Astrocyte of the spinal cord (primary cell): ENCODE results near the gene TEF.
A peak's percentile ranks its signal among the peaks of the same experiment; 100 is the strongest.

Experiments used
- DNase-seq: peaks from one replicate; pipeline ENCODE4 v3.0.0; 2011; ENCODE audit warnings: low read depth, low spot score
- H3K4me3 ChIP-seq: 2 replicates; pipeline ENCODE4 v1.5.1; 2011; ENCODE audit warnings: low read depth, mild to moderate bottlenecking, low read length, moderate library complexity
- in situ Hi-C: cut with HindIII; loops from 2 replicates; pipeline ENCODE4 v1.10.0; 2017; ENCODE audit warnings: low sequenced_read_pairs
- TF ChIP-seq, protein P1 (sequence below): IDR thresholded peaks from 2 replicates; pipeline ENCODE4 v1.5.1; 2012; ENCODE audit warnings: low read depth, mild to moderate bottlenecking, low read length, inconsistent platforms

TEF gene

GRCh38 chr22:41411021-41411851, 29.5 kb downstream of the TEF start:
- DNase-seq: no peak
- H3K4me3 ChIP-seq: no peak overlapping the region
- in situ Hi-C loops: no loop called here
- TF ChIP-seq, protein P1, sequence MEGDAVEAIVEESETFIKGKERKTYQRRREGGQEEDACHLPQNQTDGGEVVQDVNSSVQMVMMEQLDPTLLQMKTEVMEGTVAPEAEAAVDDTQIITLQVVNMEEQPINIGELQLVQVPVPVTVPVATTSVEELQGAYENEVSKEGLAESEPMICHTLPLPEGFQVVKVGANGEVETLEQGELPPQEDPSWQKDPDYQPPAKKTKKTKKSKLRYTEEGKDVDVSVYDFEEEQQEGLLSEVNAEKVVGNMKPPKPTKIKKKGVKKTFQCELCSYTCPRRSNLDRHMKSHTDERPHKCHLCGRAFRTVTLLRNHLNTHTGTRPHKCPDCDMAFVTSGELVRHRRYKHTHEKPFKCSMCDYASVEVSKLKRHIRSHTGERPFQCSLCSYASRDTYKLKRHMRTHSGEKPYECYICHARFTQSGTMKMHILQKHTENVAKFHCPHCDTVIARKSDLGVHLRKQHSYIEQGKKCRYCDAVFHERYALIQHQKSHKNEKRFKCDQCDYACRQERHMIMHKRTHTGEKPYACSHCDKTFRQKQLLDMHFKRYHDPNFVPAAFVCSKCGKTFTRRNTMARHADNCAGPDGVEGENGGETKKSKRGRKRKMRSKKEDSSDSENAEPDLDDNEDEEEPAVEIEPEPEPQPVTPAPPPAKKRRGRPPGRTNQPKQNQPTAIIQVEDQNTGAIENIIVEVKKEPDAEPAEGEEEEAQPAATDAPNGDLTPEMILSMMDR: no peak

DNA sequence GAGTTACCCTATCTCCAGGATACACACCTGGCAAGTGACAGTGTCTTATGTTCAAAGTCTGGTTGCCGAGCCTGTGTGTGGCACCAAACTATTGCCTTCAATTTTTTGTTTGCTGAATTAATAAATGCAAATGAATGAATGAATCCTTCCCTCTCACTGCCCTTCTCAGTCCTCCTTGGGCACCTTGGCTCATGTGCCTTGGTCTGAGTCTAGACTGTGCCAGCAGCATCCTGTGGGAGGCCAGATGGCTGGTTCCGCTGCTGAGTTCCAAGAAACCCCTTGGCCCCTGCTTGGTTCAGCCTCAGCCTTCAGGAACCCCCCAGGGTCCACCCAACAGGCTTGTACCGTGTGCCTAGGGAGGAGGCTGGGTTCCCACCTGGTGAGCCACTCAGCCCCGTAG, 33.8 kb downstream of the TEF start:
- no peak overlapping the region for H3K4me3 ChIP-seq
- in situ Hi-C loops: no loop called here
- TF ChIP-seq, protein P1: no peak

DNA sequence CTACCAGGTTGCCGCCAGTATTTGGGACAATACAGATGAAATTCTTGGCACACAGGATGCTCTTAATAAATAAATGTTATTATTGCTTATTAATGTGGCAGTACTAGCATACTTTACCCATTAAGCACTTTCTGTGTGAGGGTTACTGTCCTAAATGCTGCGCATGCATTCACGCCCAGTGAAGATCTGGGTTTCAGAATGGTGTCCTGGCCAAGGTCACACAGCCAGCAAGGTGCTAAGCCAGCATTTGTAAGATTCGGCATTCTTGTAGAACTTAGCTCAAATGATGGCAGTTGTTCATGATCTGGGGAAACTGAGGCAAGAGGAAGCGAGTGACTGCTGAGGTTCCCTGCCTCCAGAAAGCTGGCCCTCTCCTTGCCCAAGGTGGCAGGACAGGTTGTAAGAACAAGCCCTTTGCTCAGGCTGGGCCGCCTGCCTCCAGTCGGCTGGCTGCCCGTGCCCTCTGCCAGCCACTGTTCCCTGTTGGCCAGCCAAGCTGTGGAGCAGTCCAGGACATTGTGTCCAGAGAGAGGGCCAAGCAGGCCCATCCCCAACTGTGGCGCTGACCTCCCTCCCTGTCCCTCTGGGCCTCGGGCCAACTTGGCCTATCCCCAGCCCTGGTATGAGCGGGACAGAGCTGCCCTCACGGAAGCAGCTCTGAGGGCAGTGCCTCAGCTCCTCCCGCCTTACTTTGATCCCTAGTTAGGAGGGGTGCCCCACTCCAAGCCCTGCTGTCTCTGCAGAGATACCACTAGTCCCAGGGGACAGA, 36.1 kb downstream of the TEF start:
- in situ Hi-C loops: no loop called here
- H3K4me3 ChIP-seq: no peak overlapping the region
- TF ChIP-seq, protein P1: no peak
- DNase-seq: peak; percentile 15

More for the DNA sequence above, 33.8 kb downstream of the TEF start:
- no peak for DNase-seq

DNA sequence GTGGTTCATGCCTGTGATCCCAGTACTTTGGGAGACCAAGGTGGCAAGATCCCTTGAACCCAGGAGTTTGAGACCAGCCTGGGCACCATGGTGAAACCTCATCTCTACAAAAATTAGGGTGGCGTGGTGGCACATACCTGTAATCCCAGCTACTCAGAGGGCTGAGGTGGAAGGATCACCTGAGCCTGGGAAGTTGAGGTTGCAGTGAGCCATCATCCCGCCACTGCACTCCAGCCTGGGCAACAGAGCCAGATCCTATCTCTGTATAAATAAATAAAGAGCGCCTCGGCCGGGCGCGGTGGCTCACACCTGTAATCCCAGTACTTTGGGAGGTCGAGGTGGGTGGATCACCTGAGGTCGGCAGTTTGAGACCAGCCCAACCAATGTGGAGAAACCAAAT, 37.0 kb downstream of the TEF start:
- TF ChIP-seq, protein P1: no peak
- H3K4me3 ChIP-seq: no peak overlapping the region
- in situ Hi-C loops: no loop called here
- DNase-seq: no peak

DNA sequence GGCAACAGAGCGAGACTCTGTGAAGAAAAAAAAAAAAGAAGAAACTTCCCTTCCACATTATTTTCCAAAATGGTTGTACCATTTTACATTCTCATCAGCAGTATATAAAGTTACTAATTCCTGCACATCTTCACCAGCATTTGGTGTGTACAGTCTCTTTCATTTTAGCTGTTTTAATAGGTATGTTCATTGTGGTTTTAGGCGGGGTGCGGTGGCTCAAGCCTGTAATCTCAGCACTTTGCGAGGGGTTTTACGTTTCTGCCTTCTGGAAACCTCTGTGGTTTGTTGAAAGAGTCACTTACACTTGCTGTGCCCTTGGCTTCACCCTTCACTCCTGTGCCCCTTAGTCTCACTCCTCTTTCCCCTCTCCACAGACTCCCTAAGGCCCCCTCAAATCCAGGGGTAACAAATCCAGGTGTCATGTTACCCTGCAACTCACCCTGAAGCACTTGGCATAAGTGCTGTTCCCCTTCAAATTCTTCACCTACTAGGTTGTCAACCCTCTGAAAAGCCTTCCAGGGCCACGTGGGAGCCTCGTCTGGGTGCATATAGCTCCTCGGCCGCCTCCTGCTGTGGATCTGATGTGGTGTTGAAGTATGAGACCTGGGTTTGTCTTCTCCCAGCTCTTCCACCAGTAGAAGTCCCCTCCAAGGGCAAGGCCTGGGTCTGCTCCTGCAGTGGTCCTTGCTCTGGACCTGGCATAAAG, 44.1 kb downstream of the TEF start:
- no peak overlapping the region for H3K4me3 ChIP-seq
- no peak for DNase-seq
- in situ Hi-C loops: no loop called here
- TF ChIP-seq, protein P1: no peak

DNA sequence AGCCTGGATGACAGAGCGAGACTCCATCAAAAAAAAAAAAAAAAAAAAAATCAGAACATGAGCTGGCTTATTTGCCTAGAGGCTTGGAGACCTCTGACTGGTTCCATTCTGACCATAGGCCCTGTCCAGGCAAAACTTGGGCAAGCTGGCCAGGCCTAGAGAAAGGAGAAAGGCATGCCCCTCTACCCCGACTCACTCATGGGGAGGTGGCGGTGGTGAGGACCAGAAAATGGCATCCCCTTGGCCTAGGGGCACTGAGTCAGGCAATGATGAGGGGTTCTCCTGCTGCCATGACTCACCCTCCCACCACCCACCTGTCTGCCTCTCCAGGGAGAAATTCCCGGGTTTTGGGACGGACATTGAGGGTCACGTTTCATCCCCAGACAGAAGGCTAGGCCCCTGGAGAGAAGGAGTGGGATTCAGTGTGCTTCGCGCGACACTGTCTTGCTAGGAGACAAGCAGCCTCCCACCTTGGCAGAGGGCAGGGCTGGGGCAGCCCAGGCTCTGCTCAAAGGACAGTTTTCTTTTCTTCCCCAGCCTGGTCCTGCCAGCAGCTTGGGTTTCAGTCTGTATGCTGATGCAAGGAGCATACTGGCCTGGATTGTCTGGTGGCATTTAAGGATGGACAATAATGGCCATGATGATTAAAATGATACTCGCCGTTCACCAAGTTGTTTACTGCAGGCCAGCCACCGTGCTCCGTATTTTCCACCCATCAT, 47.6 kb downstream of the TEF start:
- in situ Hi-C loops: no loop called here
- TF ChIP-seq, protein P1: no peak
- DNase-seq: no peak
- no peak overlapping the region for H3K4me3 ChIP-seq
